GM23248 (cell line): ENCODE data around the gene TOP1.

Source experiments
- EZH2 ChIP-seq: fragments of 200-600 bp; sonication (generic); IDR thresholded peaks from 2 replicates; pipeline ENCODE4 v1.6.1; 2018; ENCODE audit warnings: antibody characterized with exemption, mild to moderate bottlenecking; ENCODE audit not compliant: insufficient read depth, poor library complexity, severe bottlenecking
- EZH2phosphoT487 ChIP-seq: fragments of 200-600 bp; sonication (generic); IDR thresholded peaks from 2 replicates; pipeline ENCODE4 v1.6.1; 2018; ENCODE audit warnings: antibody characterized with exemption, moderate library complexity, mild to moderate bottlenecking, low read depth; ENCODE audit not compliant: insufficient read depth

DNA sequence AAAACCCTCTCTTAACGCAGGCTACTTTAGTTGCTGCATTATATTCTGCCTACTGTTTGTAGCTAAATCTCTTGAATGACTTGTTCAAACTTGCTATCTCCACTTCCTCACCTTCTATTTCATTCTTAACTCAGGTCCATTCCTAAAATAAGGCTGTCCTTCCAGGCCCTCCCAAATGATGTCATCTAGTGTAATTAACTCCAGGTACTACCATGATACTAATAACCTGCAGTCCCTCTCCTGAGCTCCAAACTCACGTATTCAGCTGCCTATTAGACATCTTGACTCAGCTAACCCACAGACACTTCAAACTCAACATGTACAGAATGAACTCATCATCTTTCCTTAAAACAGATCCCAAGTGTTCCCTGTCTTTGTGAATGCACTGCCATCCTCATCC lies 10.5 kb upstream of the TOP1 start:
- TF ChIP-seq EZH2 (no peak), EZH2phosphoT487 (no peak)
